ENCODE results near the gene PAM.
A peak's percentile ranks its signal among the peaks of the same experiment; 100 is the strongest.

The PAM gene

GRCh38 chr5:102858221-102858620, 103.1 kb downstream of the PAM start:
- Histone ChIP-seq H2BK5ac (ENCODE audit: low read depth, low read length, poor library complexity, severe bottlenecking) (no peak overlapping the region), H3K9ac (ENCODE audit: low read length) (peak overlapping the region; percentile 62), H3K4me3 (ENCODE audit: insufficient read depth in 1 of 2, low read depth in 1 of 2, low read length in 2 of 2) (no peak overlapping the region), H3K18ac (ENCODE audit: low read depth in 1 of 2, low read length in 2 of 2) (no peak overlapping the region), H2AFZ (ENCODE audit: low read depth, low read length) (no peak overlapping the region), H3K9me3 (ENCODE audit: control insufficient read depth, low read length) (no peaks in the 10 kb centered on the region), H4K91ac (ENCODE audit: low read length) (no peak overlapping the region), H2BK12ac (ENCODE audit: low read length in 2 of 2) (no peak overlapping the region), H2BK15ac (ENCODE audit: low read depth, poor library complexity, severe bottlenecking) (no peak overlapping the region), H3K36me3 (ENCODE audit: control insufficient read depth in 1 of 2, insufficient read depth in 2 of 2, low read depth in 1 of 2, low read length in 2 of 2) (peaks cover 4% of the 10 kb centered on the region in 2 experiments), H3K4me1 (ENCODE audit: control insufficient read depth, insufficient read depth, low read depth, low read length) (peaks cover 4% of the 10 kb centered on the region), H3K4me2 (ENCODE audit: low read length, poor library complexity, severe bottlenecking) (no peak overlapping the region), H2BK120ac (ENCODE audit: low read depth, low read length) (no peak overlapping the region), H2AK5ac (ENCODE audit: low read length, severe bottlenecking) (no peak overlapping the region), H3K27me3 (ENCODE audit: control insufficient read depth in 1 of 2, insufficient read depth in 1 of 2, low read length in 2 of 2) (no peaks in the 10 kb centered on the region), H3K27ac (ENCODE audit: low read length, poor library complexity, severe bottlenecking) (no peak overlapping the region), H3K23ac (ENCODE audit: low read length in 2 of 2) (no peak overlapping the region), H4K8ac (ENCODE audit: low read length) (no peak overlapping the region), H3K79me1 (replicated peaks; ENCODE audit: low read length, poor library complexity, severe bottlenecking) (peaks cover 20% of the 10 kb centered on the region), H3K14ac (ENCODE audit: low read length in 2 of 2) (no peak overlapping the region), H3K4ac (ENCODE audit: low read depth in 1 of 2, low read length in 2 of 2) (no peak overlapping the region)
- no peak for DNase-seq
- 83% methylated on average over 1 of the region's 1 CpG for WGBS

GRCh38 chr5:102858808-102859207, 103.7 kb downstream of the PAM start:
- Histone ChIP-seq H2BK15ac (ENCODE audit: low read depth, poor library complexity, severe bottlenecking) (no peak overlapping the region), H2BK120ac (ENCODE audit: low read depth, low read length) (no peak overlapping the region), H3K14ac (ENCODE audit: low read length in 2 of 2) (no peak overlapping the region), H3K23ac (ENCODE audit: low read length in 2 of 2) (no peak overlapping the region), H4K8ac (ENCODE audit: low read length) (no peak overlapping the region), H3K4me1 (ENCODE audit: control insufficient read depth, insufficient read depth, low read depth, low read length) (peaks cover 3% of the 10 kb centered on the region), H2AFZ (ENCODE audit: low read depth, low read length) (no peak overlapping the region), H3K4me2 (ENCODE audit: low read length, poor library complexity, severe bottlenecking) (no peak overlapping the region), H2BK5ac (ENCODE audit: low read depth, low read length, poor library complexity, severe bottlenecking) (no peak overlapping the region), H3K27me3 (ENCODE audit: control insufficient read depth in 1 of 2, insufficient read depth in 1 of 2, low read length in 2 of 2) (no peaks in the 10 kb centered on the region), H2AK5ac (ENCODE audit: low read length, severe bottlenecking) (no peak overlapping the region), H3K9me3 (ENCODE audit: control insufficient read depth, low read length) (no peaks in the 10 kb centered on the region), H3K79me1 (replicated peaks; ENCODE audit: low read length, poor library complexity, severe bottlenecking) (peaks cover 20% of the 10 kb centered on the region), H3K4ac (ENCODE audit: low read depth in 1 of 2, low read length in 2 of 2) (no peak overlapping the region), H2BK12ac (ENCODE audit: low read length in 2 of 2) (no peak overlapping the region), H3K36me3 (ENCODE audit: control insufficient read depth in 1 of 2, insufficient read depth in 2 of 2, low read depth in 1 of 2, low read length in 2 of 2) (peaks cover 4% of the 10 kb centered on the region in 2 experiments), H3K27ac (ENCODE audit: low read length, poor library complexity, severe bottlenecking) (no peak overlapping the region), H3K4me3 (ENCODE audit: insufficient read depth in 1 of 2, low read depth in 1 of 2, low read length in 2 of 2) (no peak overlapping the region), H3K9ac (ENCODE audit: low read length) (peak overlapping the region; percentile 62), H3K18ac (ENCODE audit: low read depth in 1 of 2, low read length in 2 of 2) (no peak overlapping the region), H4K91ac (ENCODE audit: low read length) (no peak overlapping the region)
- no CpG with 5 or more reads among the region's 4 CpGs for WGBS
- DNase-seq: peak; percentile 25

- Histone ChIP-seq H3K4ac (ENCODE audit: low read depth in 1 of 2, low read length in 2 of 2) (no peak overlapping the region), H3K18ac (ENCODE audit: low read depth in 1 of 2, low read length in 2 of 2) (no peak overlapping the region), H2AK5ac (ENCODE audit: low read length, severe bottlenecking) (no peak overlapping the region), H3K4me1 (ENCODE audit: control insufficient read depth, insufficient read depth, low read depth, low read length) (peaks cover 1% of the 10 kb centered on the region), H3K27me3 (ENCODE audit: control insufficient read depth in 1 of 2, insufficient read depth in 1 of 2, low read length in 2 of 2) (no peaks in the 10 kb centered on the region), H3K9ac (ENCODE audit: low read length) (no peak overlapping the region), H3K36me3 (ENCODE audit: control insufficient read depth in 1 of 2, insufficient read depth in 2 of 2, low read depth in 1 of 2, low read length in 2 of 2) (peaks cover 4% of the 10 kb centered on the region in 2 experiments), H2BK15ac (ENCODE audit: low read depth, poor library complexity, severe bottlenecking) (no peak overlapping the region), H3K4me2 (ENCODE audit: low read length, poor library complexity, severe bottlenecking) (no peak overlapping the region), H4K91ac (ENCODE audit: low read length) (no peak overlapping the region), H4K8ac (ENCODE audit: low read length) (no peak overlapping the region), H3K79me1 (replicated peaks; ENCODE audit: low read length, poor library complexity, severe bottlenecking) (peaks cover 19% of the 10 kb centered on the region), H3K14ac (ENCODE audit: low read length in 2 of 2) (no peak overlapping the region), H3K9me3 (ENCODE audit: control insufficient read depth, low read length) (no peaks in the 10 kb centered on the region), H3K23ac (ENCODE audit: low read length in 2 of 2) (no peak overlapping the region), H2AFZ (ENCODE audit: low read depth, low read length) (no peak overlapping the region), H2BK12ac (ENCODE audit: low read length in 2 of 2) (no peak overlapping the region), H2BK120ac (ENCODE audit: low read depth, low read length) (no peak overlapping the region), H3K4me3 (ENCODE audit: insufficient read depth in 1 of 2, low read depth in 1 of 2, low read length in 2 of 2) (no peak overlapping the region), H2BK5ac (ENCODE audit: low read depth, low read length, poor library complexity, severe bottlenecking) (no peak overlapping the region), H3K27ac (ENCODE audit: low read length, poor library complexity, severe bottlenecking) (no peak overlapping the region)
- no peak for DNase-seq
- WGBS: 98% methylated on average over 3 of the region's 3 CpGs
Measured at GRCh38 chr5:102860035-102860434, 104.9 kb downstream of the PAM start.

- H3K4me2 ChIP-seq (ENCODE audit: low read length, poor library complexity, severe bottlenecking): no peak overlapping the region
- no peak overlapping the region for H4K91ac ChIP-seq (ENCODE audit: low read length)
- H3K9ac ChIP-seq (ENCODE audit: low read length): no peak overlapping the region
- peaks cover 4% of the 10 kb centered on the region in 2 experiments for H3K36me3 ChIP-seq (ENCODE audit: control insufficient read depth in 1 of 2, insufficient read depth in 2 of 2, low read depth in 1 of 2, low read length in 2 of 2)
- no peak overlapping the region for H2BK5ac ChIP-seq (ENCODE audit: low read depth, low read length, poor library complexity, severe bottlenecking)
- H3K9me3 ChIP-seq (ENCODE audit: control insufficient read depth, low read length): no peaks in the 10 kb centered on the region
- no peak overlapping the region for H3K18ac ChIP-seq (ENCODE audit: low read depth in 1 of 2, low read length in 2 of 2)
- H4K8ac ChIP-seq (ENCODE audit: low read length): no peak overlapping the region
- H3K4ac ChIP-seq (ENCODE audit: low read depth in 1 of 2, low read length in 2 of 2): no peak overlapping the region
- peaks cover 1% of the 10 kb centered on the region for H3K4me1 ChIP-seq (ENCODE audit: control insufficient read depth, insufficient read depth, low read depth, low read length)
- no peak overlapping the region for H3K23ac ChIP-seq (ENCODE audit: low read length in 2 of 2)
- H3K27me3 ChIP-seq (ENCODE audit: control insufficient read depth in 1 of 2, insufficient read depth in 1 of 2, low read length in 2 of 2): no peaks in the 10 kb centered on the region
- no peak overlapping the region for H3K27ac ChIP-seq (ENCODE audit: low read length, poor library complexity, severe bottlenecking)
- H2BK120ac ChIP-seq (ENCODE audit: low read depth, low read length): no peak overlapping the region
- peaks cover 16% of the 10 kb centered on the region for H3K79me1 ChIP-seq (replicated peaks; ENCODE audit: low read length, poor library complexity, severe bottlenecking)
- DNase-seq: no peak
- H3K14ac ChIP-seq (ENCODE audit: low read length in 2 of 2): no peak overlapping the region
- H3K4me3 ChIP-seq (ENCODE audit: insufficient read depth in 1 of 2, low read depth in 1 of 2, low read length in 2 of 2): no peak overlapping the region
- no peak overlapping the region for H2BK15ac ChIP-seq (ENCODE audit: low read depth, poor library complexity, severe bottlenecking)
- H2AFZ ChIP-seq (ENCODE audit: low read depth, low read length): no peak overlapping the region
- no peak overlapping the region for H2AK5ac ChIP-seq (ENCODE audit: low read length, severe bottlenecking)
- no peak overlapping the region for H2BK12ac ChIP-seq (ENCODE audit: low read length in 2 of 2)
Measured at GRCh38 chr5:102863058-102863457, 108.0 kb downstream of the PAM start.
